Mammary microvascular endothelial cell (primary cell): Measurements from ENCODE around the gene TENT4A. TPM values are rescaled to one million over a fixed set of nuclear protein-coding genes. Genes with fewer than 3 reads are reported as not detected.

ENCODE experiments used
- total RNA-seq: library from RNA; depleted of rRNA; stranded (reverse); fragments of >200 nt; gene quantifications from 2 replicates; pipeline ENCODE4 v1.2.3, GENCODE V29; 2015

TENT4A gene
- 15.7 and 16.5 TPM in 2 replicates for total RNA-seq

DNA sequence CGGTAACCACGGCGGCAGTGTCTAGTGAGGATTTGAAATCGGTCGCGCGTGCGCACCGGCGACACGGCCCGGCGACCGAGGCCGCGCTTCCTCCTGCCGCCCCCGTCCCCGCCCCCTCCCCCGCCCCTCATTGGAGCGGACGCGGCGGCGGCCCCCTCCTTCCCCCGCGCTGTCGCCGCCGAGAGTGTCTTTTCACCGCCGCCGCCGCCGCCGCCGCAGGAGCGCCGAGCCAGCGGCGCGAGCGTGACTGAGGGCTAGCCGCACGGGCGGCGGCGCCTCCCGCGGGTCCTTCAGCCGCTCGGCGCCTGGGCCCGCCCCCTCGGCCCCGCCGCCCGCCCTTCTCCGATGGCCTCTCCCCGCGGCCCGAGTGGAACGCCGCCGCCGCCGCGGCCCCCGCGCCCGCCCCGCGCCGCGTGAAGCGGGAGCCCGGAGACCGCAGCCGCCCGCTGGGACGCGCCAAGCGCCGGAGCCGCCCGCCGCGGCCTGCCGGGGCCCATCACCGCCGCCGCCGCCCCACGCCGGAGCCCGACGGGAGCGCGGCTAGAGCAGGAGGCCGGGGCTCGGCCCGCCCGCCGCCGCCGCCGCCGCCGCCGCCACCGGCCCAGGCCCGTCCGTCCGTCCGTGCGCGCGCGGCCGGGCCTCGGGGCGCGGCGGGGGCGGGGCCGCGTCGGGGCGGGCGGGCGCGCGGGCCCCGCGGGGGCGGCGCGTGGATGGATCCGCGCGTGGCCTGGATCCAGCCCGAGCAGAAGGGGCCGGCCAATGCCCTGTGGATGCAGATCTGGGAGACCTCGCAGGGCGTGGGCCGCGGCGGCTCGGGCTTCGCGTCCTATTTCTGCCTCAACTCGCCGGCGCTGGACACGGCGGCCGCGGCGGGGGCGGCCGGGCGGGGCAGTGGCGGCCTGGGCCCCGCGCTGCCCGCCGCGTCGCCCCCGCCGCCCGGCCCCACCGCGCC is at the start of gene TENT4A:
Gene TENT4A, plus strand, starts transcription at position 159 of the 952 bp plus-strand sequence. Its CDS starts 552 bp downstream, at position 711.

Other genes with a start within 250 kb of the TENT4A start
- gene NSUN2, start 80.4 kb upstream of the TENT4A start, total RNA-seq, result 59.0 and 61.8 TPM in 2 replicates
- gene SRD5A1, start 80.0 kb upstream of the TENT4A start, total RNA-seq, result 12.6 and 15.0 TPM in 2 replicates